ENCODE measurements around the gene TMC2.
"Not testable (repeated sequence)": the region's sequence is repeated elsewhere in the genome, so short reads cannot be mapped to it uniquely, and the experiment has no call there.

TMC2 gene, protein sequence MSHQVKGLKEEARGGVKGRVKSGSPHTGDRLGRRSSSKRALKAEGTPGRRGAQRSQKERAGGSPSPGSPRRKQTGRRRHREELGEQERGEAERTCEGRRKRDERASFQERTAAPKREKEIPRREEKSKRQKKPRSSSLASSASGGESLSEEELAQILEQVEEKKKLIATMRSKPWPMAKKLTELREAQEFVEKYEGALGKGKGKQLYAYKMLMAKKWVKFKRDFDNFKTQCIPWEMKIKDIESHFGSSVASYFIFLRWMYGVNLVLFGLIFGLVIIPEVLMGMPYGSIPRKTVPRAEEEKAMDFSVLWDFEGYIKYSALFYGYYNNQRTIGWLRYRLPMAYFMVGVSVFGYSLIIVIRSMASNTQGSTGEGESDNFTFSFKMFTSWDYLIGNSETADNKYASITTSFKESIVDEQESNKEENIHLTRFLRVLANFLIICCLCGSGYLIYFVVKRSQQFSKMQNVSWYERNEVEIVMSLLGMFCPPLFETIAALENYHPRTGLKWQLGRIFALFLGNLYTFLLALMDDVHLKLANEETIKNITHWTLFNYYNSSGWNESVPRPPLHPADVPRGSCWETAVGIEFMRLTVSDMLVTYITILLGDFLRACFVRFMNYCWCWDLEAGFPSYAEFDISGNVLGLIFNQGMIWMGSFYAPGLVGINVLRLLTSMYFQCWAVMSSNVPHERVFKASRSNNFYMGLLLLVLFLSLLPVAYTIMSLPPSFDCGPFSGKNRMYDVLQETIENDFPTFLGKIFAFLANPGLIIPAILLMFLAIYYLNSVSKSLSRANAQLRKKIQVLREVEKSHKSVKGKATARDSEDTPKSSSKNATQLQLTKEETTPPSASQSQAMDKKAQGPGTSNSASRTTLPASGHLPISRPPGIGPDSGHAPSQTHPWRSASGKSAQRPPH

DNA sequence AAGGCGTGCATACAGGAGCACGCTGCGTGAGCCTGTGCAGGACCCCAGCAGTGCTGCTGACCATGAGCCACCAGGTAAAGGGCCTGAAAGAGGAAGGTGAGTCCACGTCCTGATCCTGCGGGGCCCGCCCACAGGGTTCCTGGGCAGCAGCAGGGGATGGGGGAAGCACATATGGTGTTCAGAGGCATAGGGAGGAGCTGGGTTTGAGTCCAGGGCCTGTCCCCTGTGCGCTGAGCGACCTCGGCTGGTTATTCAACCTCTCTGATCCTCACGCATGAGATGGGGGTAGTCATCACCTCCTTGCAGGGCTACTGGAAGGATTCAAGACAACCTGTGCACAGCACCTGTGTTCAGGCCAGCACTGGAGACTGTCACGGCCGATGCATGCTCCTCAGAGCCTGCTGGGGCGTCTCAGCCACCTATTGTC lies at the start of gene TMC2:
TMC2 (plus strand) TSS at position 14 of the 427 bp plus-strand sequence; CDS start at position 63, 49 bp downstream.
- no peak for DNase-seq (ENCODE audit: low read depth)

DNA sequence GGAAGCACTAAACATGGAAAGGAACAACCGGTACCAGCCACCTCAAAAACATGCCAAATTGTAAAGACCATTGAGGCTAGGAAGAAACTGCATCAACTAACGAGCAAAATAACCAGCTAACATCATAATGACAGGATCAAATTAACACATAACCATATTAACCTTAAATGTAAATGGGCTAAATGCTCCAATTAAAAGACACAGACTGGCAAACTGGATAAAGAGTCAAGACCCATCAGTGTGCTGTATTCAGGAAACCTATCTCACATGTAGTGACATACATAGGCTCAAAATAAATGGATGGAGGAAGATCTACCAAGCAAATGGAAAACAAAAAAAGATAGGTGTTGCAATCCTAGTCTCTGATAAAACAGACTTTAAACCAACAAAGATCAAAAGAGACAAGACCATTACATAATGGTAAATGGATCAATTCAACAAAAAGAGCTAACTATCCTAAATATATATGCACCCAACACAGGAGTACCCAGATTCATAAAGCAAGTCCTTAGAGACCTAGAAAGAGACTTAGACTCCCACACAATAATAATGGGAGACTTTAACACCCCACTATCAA lies 33.5 kb upstream of the TMC2 start:
- DNase-seq (ENCODE audit: low read depth), result not testable (repeated sequence)

DNA sequence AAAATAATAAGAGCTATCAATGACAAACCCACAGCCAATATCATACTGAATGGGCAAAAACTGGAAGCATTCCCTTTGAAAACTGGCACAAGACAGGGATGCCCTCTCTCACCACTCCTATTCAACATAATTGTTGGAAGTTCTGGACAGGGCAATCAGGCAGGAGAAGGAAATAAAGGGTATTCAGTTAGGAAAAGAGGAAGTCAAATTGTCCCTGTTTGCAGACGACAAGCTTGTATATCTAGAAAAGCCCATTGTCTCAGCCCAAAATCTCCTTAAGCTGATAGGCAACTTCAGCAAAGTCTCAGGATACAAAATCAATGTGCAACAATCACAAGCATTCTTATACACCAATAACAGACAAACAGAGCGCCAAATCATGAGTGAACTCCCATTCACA lies 31.6 kb upstream of the TMC2 start:
- DNase-seq (ENCODE audit: low read depth), result not testable (repeated sequence)

DNA sequence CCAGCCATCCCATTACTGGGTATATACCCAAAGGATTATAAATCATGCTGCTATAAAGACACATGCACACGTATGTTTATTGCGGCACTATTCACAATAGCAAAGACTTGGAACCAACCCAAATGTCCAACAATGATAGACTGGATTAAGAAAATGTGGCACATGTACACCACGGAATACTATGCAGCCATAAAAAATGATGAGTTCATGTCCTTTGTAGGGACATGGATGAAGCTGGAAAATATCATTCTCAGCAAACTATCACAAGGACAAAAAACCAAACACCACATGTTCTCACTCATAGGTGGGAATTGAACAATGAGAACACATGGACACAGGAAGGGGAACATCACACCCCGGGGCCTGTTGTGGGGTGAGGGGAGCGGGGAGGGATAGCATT lies 29.9 kb upstream of the TMC2 start:
- not testable (repeated sequence) for DNase-seq (ENCODE audit: low read depth)

DNA sequence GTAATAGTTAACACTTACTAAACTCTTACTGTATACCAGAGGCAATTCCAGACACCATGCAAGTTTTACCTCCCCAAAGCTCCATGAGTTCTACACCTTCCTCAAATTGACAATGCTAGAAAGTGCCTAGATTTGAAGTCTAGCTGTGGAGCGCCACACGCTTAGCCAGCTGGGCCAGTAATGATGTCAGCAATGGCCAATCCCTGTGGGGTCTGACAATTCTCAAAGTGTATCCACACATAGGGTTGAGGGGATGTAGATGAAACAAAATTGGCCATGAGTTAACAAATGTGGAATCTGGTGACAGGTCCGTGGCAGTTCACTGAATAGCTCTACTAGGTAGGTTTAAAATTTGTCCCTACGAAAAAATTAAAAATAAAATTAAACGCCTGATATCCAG lies 28.9 kb upstream of the TMC2 start:
- no peak for DNase-seq (ENCODE audit: low read depth)

DNA sequence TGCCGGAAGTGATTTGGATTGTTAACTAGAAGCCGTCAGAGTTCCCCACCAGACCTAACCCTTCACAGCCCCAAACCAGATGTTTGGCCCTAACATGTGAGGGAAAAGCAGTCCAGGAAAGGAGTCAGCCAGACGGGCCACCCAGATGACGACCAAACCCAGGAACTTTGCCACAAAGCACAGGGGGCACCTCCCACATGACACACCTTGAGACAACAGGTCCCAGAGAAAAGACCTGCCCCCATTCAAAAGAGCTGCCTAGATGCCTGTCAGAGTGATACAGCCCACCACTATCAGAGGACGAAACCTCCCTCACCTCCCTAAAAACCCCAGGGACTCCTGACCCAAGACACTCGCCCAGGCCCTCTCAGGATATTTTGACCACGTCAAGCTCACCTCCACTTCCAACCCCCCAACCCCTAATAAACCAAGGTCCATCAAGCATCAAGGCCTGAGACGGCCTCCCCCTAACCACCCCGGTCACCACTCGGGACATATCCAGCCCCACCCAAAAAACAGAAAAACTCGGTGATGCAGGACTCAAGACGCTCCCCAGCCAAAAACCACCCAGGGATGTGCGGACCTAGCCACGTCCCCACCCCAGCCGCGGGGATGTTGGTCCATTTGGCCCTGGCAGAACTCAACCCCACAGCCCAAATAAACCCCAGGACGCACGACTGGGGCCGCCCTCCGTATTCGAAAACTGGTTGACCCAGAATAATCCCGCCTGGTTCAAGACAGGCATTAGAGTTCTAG lies 28.3 kb upstream of the TMC2 start:
- no peak for DNase-seq (ENCODE audit: low read depth)

DNA sequence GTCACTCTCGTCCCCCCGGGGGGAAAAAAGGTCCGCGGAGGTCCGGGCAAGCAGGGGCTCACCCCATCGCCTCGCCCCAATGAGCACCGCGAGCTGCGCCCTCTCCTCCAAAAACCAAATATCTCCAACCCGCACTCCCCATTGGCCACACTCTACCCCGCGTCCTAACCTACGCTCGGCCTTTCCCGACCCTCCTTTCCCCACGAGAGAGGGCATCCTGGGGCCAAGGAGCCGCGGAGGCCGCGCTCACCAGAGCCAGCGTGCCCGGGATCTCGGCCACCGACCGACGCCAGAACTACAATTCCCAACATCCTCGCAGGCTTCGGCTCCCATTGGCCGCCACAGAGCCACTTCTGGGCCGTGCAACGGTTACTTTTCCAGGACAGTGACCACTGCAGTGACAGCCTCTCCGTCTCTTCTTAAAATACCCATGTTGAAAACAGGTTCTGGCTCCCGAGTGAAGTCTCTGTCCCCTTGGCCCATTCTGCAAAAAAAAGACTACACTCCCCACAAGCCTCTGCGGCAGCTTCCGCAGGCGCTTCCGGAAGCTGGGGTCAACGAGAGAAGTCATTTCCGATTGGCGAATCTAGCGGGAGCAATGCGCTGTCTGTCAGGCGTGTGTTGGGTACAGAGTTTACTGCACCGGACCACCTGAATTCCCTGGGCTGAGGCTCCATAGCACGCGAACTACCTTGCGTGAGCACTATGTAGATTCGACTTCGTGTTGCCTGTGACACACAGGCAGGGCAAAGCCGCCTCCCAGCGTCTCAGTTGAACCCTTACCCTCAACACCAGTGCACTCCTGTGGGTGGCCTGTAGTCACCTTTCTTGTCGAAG lies 27.5 kb upstream of the TMC2 start, which contains the start of gene ZNF343:
ZNF343 (minus strand) TSS at position 285 of the 837 bp plus-strand sequence. CDS start 15,020 bp downstream, outside the sequence.
- peak; percentile 63 for DNase-seq (ENCODE audit: low read depth)

DNA sequence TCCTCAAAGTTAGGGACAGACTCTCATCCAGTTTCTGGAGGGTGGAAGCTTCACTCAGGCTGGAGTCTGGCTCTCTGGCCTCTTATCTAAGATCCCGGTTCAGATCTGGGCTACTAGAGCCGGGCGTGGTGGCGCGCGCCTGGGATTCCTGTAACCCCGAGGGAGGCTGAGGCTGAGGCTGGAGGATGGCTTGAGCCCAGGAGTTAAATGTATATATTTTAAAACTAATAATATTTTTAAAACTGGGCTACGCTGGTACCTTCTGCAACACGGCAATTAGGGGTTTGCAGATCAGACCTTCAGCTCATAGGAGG lies 26.9 kb upstream of the TMC2 start:
- no peak for DNase-seq (ENCODE audit: low read depth)

DNA sequence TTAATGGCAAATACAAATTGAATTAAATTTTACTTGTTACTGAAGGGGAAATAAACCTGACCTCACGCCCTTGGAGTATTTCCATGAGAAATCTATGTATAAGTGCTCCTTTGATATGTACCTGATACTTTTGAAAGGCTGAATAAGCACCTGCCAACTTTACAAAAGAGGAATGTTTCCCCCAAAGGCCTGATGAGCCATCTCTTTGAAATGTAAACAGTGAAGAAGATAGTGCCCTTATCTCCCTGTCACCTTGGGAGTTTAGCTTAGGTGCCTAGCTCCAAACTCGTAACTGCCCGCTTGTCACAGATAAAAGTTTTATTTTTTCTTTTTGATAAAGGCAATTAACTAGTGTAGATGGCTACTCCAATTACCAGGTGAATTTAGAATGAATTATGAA lies 26.6 kb upstream of the TMC2 start:
- no peak for DNase-seq (ENCODE audit: low read depth)

DNA sequence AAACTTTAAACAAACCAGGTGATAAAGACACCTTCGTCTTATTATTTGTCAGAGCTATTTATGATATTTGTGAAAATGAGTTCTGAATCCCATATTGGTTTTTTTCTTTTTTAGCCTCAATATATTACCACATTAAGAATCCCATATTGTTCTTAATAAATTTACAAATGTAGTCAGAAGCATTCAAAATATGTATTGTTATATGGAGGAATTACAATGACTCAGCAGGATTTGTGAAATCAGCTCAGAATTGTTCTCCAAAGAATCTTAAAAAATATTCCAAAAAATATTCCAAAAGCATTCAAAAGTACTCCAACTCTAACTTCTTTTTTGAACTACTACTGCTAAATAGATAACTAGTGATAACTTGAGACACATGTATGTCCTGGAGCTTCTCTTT lies 21.2 kb upstream of the TMC2 start:
- no peak for DNase-seq (ENCODE audit: low read depth)

DNA sequence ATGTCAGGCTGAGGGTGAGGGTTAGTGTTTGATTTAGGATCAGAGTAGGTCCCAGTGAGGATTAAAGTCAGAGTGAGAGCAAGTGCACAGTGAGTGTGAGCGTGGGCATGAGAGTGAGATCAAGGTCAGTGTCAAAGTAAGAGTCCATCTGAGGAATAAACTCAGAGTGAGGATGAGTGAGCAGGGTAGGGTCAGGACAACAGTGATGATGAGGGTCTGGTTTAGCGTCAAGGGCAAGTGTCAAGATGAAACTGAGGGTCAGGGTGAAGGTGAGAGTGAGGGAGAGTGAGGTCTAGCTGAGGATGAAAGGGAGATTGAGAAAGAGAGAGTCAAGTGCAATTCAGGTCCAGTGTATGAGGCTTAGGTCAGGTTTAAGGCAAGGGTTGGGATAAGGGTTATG lies 20.0 kb upstream of the TMC2 start:
- DNase-seq (ENCODE audit: low read depth), result no peak

DNA sequence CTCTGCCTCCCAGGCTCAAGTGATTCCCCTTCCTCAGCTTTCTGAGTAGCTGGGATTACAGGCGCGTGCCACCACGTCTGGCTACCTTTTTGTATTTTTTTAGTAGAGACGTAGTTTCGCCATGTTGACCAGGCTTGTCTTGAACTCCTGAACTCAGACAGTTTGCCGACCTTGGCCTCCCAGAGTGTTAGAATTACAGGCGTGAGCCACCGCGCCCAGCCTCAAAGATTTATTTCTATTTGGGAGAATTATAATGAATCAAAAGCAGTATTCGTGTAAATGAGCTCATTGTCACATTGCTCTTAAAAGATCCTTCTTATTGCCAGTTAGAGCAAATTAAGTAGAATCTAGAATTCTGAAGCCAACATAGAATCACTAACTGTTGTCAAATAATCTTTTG lies 18.3 kb upstream of the TMC2 start:
- no peak for DNase-seq (ENCODE audit: low read depth)

DNA sequence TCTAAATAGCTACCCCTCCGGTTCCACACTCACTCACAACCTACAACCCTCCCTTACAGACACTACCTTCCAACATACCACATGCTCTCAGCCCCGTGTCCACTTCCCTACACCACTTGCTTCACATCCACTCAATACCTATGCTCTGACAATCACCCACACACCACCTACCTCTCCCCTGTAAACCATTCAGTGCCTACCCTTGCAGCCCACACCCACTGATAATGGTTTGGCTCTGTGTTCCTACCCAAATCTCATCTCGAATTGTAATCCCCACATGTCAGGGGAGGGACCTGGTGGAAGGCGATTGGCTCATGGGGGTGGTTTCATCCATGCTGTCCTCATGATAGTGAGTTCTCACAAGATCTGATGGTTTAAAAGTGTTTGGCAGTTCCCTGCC lies 17.8 kb upstream of the TMC2 start:
- DNase-seq (ENCODE audit: low read depth), result no peak

DNA sequence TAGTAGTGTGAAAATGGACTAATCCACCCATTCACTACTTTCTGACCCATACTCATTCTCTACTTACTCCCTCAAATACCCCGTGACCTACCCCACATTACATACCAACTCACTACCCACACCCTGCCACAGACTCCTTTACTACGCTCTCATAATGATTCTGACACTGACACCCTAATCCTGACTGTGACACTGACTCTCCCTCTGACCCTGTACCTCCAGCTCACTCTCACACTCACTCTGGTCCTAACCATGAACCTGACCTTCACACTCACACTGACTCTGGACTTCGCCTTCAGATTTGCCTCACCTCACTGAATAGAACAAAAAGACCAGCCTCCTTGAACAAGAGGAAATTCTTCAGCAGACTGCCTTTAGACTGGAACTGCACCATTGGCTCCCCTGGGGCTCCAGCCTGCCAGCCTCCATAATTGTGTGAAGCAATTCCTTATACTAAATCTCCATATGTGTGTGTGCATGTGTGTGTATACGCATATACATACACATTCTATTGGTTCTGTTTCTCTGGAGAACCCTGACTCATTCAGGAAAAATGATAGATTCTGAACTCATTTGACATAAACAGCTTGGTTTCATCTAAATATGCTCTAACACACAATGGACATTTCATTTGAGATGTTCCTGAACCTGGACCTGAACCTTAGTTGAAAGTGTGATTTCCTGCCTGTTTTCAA lies 17.1 kb upstream of the TMC2 start:
- no peak for DNase-seq (ENCODE audit: low read depth)

DNA sequence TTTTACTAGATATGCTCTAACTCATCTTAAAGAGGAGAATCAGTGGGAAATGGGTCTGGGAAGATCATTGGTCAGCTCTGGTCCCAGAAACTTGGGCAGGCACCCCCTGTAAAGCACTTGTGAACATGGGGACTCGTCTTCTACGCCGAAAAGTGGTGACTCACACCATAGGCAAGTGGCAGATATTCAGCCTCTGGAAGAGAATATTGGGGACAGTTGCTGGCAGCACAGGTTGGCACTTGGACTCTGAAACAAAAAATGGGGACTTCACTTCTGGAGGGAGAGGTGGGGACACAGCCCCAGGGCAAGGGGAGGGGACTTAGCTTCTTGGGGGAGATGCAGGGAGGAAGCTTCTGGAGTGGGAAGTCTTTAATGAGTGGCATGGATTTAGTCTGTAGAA lies 15.8 kb upstream of the TMC2 start:
- no peak for DNase-seq (ENCODE audit: low read depth)

DNA sequence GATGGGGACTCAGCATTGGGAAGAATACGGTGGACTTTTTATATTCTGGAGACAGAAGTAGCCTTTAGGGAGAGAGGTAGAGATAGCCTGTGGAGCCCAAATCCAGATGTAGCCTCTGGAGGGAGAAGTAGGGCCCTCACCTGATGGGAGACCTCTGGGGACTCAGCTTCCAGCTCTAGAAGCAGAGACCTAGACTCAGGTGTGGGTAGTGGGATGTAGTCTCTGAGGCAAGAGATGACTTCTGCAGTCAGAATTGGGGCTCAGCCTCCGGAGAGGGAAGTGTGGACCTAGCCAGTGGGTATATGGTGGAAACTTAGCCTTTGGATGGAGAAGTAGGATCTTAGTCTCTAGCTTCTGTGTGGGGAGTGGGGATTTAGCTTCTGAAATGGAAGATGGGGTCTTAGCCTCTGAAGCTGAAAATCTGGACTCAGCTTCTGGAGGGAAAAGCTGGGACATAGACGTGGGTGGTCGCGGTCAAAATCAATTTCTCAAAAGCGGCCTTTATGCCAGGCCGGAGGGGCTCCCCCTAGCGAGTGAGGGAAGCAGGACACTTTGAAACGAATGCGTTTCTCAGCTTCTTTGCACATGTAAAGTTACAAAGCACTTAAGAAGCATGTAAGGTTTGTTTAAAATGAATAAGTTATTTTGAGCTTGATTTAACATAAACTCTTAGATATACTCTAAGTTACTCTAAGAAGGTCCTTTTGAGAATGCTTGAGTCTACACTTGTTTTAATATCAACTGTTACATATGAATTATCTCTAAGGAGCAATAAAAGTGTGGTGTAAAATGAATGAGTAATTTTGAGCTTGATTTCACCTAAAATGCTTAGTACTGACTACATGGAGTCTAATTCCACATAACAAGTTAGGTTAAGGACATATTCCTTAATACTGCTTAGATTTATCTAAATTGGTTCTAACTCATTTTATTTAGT lies 14.7 kb upstream of the TMC2 start:
- no peak for DNase-seq (ENCODE audit: low read depth)

DNA sequence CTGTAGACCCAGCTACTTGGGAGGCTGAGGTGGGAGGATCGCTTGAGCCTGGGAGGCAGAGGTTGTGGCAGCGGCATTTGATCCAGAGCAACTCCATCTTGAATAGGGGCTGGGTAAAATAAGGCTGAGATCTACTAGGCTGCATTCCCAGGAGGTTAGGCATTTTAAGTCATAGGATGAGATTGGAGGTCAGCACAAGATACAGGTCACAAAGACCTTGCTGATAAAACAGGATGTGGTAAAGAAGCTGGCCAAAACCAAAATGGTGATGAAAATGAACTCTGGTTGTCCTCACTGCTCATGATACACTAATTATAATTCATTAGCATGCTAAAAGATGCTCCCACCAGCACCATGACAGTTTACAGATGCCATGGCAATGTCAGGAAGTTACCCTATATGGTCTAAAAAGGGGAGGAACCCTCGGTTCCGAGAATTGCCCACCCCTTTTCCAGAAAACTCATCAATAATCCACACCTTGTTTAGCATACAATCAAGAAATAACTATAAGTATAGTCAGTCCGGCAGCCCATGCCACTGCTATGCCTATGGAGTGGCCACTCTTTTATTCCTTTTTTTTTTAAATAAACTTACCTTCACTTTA lies 13.4 kb upstream of the TMC2 start:
- DNase-seq (ENCODE audit: low read depth), result not testable (repeated sequence)

DNA sequence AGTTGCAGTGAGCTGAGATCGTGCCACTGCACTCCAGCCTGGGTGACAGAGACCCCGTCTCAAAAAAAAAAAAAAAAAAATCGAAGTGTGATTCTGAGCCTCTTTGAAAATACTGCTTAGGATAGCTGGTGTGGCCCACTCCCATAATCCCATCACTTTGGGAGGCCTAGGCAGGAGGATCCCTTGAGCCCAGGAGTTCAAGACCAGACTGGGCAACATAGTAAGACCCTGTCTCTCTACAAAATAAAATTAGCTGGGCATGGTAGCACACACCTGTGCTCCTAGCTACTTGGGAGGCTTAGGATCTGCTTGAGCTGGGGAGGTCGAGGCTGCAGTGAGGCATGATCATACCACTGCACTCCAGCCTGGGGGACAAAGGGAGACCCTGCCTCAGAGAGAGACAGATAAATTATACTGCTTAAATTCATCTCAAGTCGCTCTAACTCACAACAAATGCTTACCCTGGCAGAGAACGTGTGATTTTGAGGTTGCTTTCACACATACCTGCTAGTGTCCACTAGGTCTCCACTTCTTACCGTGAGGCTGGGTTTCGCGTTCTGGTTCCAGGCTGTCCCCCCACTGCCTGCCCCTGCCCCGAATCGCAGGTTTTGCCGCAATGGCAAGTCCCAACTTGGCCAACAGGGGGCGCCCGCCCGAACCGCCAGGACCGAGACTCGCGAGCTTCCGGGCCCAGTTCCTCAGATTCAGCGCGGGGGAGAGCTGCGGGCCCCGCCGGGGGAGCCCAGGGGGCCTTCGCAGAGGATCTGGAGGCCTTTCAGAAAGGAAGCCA lies 12.3 kb upstream of the TMC2 start:
- DNase-seq (ENCODE audit: low read depth), result peak; percentile 53

All from HS-27A (cell line).